Measurements from ENCODE around the gene CDR2. TPM values are rescaled to one million over a fixed set of nuclear protein-coding genes. Genes with fewer than 3 reads are reported as not detected.
"Not testable (repeated sequence)": the region's sequence is repeated elsewhere in the genome, so short reads cannot be mapped to it uniquely, and the experiment has no call there.

The CDR2 gene
- total and polyA plus RNA-seq, 7 donors = 14.6 to 32.3 (median 22.5) TPM

- Histone ChIP-seq H3K4me1 (peaks cover 0 to 80% (median 73%) of the 10 kb centered on the region in 4 donors), H3K4me3 (no peak overlapping the region), H3K9me3 (no peaks in the 10 kb centered on the region), H3K27me3 (no peaks in the 10 kb centered on the region), H3K27ac (peak overlapping the region; percentile 91 to 95 (median 94)), H3K36me3 (peaks cover 0 to 6% (median 1%) of the 10 kb centered on the region in 4 donors)
- no peak for DNase-seq
- intact Hi-C loops (cut with DNase I) = loop anchor here (2.0 kb wide), 1 partner anchor 15 kb away; no protein-coding TSS in a partner anchor
- no peak for TF ChIP-seq POLR2AphosphoS5 (IDR thresholded peaks at IDR 0.05)
- 31 to 40% methylated on average over 3 of the region's 3 CpGs for WGBS, 2 donors
Observed at GRCh38 chr16:22369221-22369811, 5.1 kb downstream of the CDR2 start.

- DNase-seq, H3K4me3 ChIP-seq, H3K9me3 ChIP-seq, H3K27me3 ChIP-seq: not testable (repeated sequence)
- intact Hi-C loops (cut with DNase I) = loop anchor here (2.0 kb wide), 1 partner anchor 14 kb away; no protein-coding TSS in a partner anchor
- peak overlapping the region; percentile 91 to 95 (median 94) for H3K27ac ChIP-seq
- H3K4me1 ChIP-seq = peaks cover 0 to 78% (median 72%) of the 10 kb centered on the region in 4 donors
- 83 to 90% methylated on average over 8 of the region's 8 CpGs for WGBS, 2 donors
- H3K36me3 ChIP-seq = peaks cover 0 to 16% (median 1%) of the 10 kb centered on the region in 4 donors
Observed at GRCh38 chr16:22368200-22368826, 6.1 kb downstream of the CDR2 start.

GRCh38 chr16:22366889-22367288 is 7.5 kb downstream of the CDR2 start:
- Histone ChIP-seq H3K27me3 (no peaks in the 10 kb centered on the region), H3K27ac (peak overlapping the region in 3 of 4 donors; percentile 91 to 95 (median 95)), H3K4me1 (peaks cover 0 to 64% (median 59%) of the 10 kb centered on the region in 4 donors), H3K4me3 (no peak overlapping the region), H3K36me3 (peaks cover 0 to 28% (median 8%) of the 10 kb centered on the region in 4 donors), H3K9me3 (no peaks in the 10 kb centered on the region)
- intact Hi-C loops (cut with DNase I) = no loop called here
- no peak for TF ChIP-seq CTCF (IDR thresholded peaks at IDR 0.05)
- no peak for TF ChIP-seq EP300 (IDR thresholded peaks at IDR 0.05)
- TF ChIP-seq POLR2AphosphoS5 (IDR thresholded peaks at IDR 0.05) = no peak
- TF ChIP-seq POLR2A (IDR thresholded peaks at IDR 0.05) = no peak
- DNase-seq = no peak
- 96 to 98% methylated on average over 3 of the region's 3 CpGs for WGBS, 2 donors

- Histone ChIP-seq H3K27ac (peak overlapping the region in 2 of 4 donors; percentile 95), H3K4me1 (peaks cover 0 to 60% (median 54%) of the 10 kb centered on the region in 4 donors), H3K27me3 (no peaks in the 10 kb centered on the region), H3K9me3 (no peaks in the 10 kb centered on the region), H3K4me3 (no peak overlapping the region), H3K36me3 (peaks cover 0 to 28% (median 8%) of the 10 kb centered on the region in 4 donors)
- WGBS, 2 donors = 97 to 98% methylated on average over 2 of the region's 2 CpGs
- intact Hi-C loops (cut with DNase I) = no loop called here
- DNase-seq = no peak
- TF ChIP-seq CTCF (IDR thresholded peaks at IDR 0.05) (no peak), EP300 (IDR thresholded peaks at IDR 0.05) (no peak), POLR2A (IDR thresholded peaks at IDR 0.05) (no peak), POLR2AphosphoS5 (IDR thresholded peaks at IDR 0.05) (no peak)
Observed at GRCh38 chr16:22366371-22366770, 8.0 kb downstream of the CDR2 start.

GRCh38 chr16:22364241-22364640 is 10.2 kb downstream of the CDR2 start:
- TF ChIP-seq POLR2A (IDR thresholded peaks at IDR 0.05) = no peak
- TF ChIP-seq POLR2AphosphoS5 (IDR thresholded peaks at IDR 0.05) = no peak
- no peak for TF ChIP-seq EP300 (IDR thresholded peaks at IDR 0.05)
- TF ChIP-seq CTCF (IDR thresholded peaks at IDR 0.05) = no peak
- WGBS, 2 donors = 92 to 93% methylated on average over 2 of the region's 2 CpGs
- Histone ChIP-seq H3K4me1 (peaks cover 0 to 43% (median 35%) of the 10 kb centered on the region in 4 donors), H3K4me3 (no peak overlapping the region), H3K27ac (no peak overlapping the region), H3K36me3 (peaks cover 0 to 28% (median 8%) of the 10 kb centered on the region in 4 donors), H3K27me3 (no peaks in the 10 kb centered on the region), H3K9me3 (no peaks in the 10 kb centered on the region)
- intact Hi-C loops (cut with DNase I) = no loop called here
- DNase-seq = no peak
